Tibial artery (tissue), 4 donors: Measurements from ENCODE around the gene C11orf71.

Experiments
- DNase-seq, 2 donors: peaks; one replicate each; pipeline ENCODE4 v3.0.0-alpha.2; 2019
- H3K27ac ChIP-seq, 2 donors: fragments of 200-600 bp; sonication (generic) in 1 of 2; 1 replicate in 1 of 2; 2 replicates in 1 of 2; pipeline ENCODE4 v1.5.1; 2018 to 2019; ENCODE audit warnings: mild to moderate bottlenecking in 1 of 2
- H3K27me3 ChIP-seq, 2 donors: fragments of 200-600 bp; sonication (generic) in 1 of 2; one replicate each; pipeline versions ENCODE4 v1.5.1 to v1.6.0; 2016 to 2019
- H3K36me3 ChIP-seq, 3 donors: fragments of 200-600 bp; sonication (generic) in 2 of 3; one replicate each; pipeline ENCODE4 v1.5.1; 2016 to 2019; ENCODE audit warnings: mild to moderate bottlenecking in 2 of 3
- H3K4me1 ChIP-seq, 4 donors: fragments of 200-600 bp; sonication (generic) in 2 of 4; 1 replicate in 3 of 4; 2 replicates in 1 of 4; pipeline ENCODE4 v1.5.1; 2016 to 2019
- H3K4me3 ChIP-seq, 2 donors: fragments of 200-600 bp; sonication (generic) in 1 of 2; 1 replicate in 1 of 2; 2 replicates in 1 of 2; pipeline ENCODE4 v1.5.1; 2018 to 2019; ENCODE audit warnings: mild to moderate bottlenecking in 2 of 2
- H3K9me3 ChIP-seq, 3 donors: fragments of 200-600 bp; sonication (generic) in 1 of 3; one replicate each; pipeline ENCODE4 v1.5.1; 2016 to 2019
- CTCF ChIP-seq, 2 experiments: fragments of 200-600 bp in 1 of 2; fragments of 450-650 bp in 1 of 2; IDR thresholded peaks; one replicate each; pipeline ENCODE4 v1.5.1; 2017 to 2019; ENCODE audit warnings: antibody characterized with exemption in 2 of 2, mild to moderate bottlenecking in 1 of 2, moderate library complexity in 1 of 2
- intact Hi-C: fragments of 100-400 bp; cut with DNase I; formaldehyde crosslinking; loops from one replicate; pipeline ENCODE4 v1.15.0; 2023; ENCODE audit warnings: low total_unique reads

Gene C11orf71

GRCh38 chr11:114438303-114438702 lies 38.0 kb upstream of the C11orf71 start:
- no peak overlapping the region for H3K4me3 ChIP-seq

GRCh38 chr11:114433376-114433775 lies 33.1 kb upstream of the C11orf71 start:
- Histone ChIP-seq H3K27me3 (no peaks in the 10 kb centered on the region), H3K9me3 (no peaks in the 10 kb centered on the region), H3K4me3 (no peak overlapping the region), H3K27ac (no peak overlapping the region), H3K4me1 (no peaks in the 10 kb centered on the region), H3K36me3 (no peaks in the 10 kb centered on the region)
- no peak for TF ChIP-seq CTCF (IDR thresholded peaks at IDR 0.05)
- intact Hi-C loops, result no loop called here
- DNase-seq, result no peak

More at GRCh38 chr11:114438303-114438702, 38.0 kb upstream of the C11orf71 start:
- Histone ChIP-seq H3K27ac (no peak overlapping the region), H3K4me1 (peaks cover 0 to 35% (median 10%) of the 10 kb centered on the region in 4 donors), H3K27me3 (no peaks in the 10 kb centered on the region), H3K9me3 (no peaks in the 10 kb centered on the region), H3K36me3 (no peaks in the 10 kb centered on the region)
- no peak for DNase-seq
- intact Hi-C loops, result loop anchor here (5.0 kb wide), 1 partner anchor 36 kb away; the partner anchor contains the start of genes C11orf71 and RBM7
- no peak for TF ChIP-seq CTCF (IDR thresholded peaks at IDR 0.05)

- no peak for TF ChIP-seq CTCF (IDR thresholded peaks at IDR 0.05)
- H3K4me1 ChIP-seq, result no peaks in the 10 kb centered on the region
- no peaks in the 10 kb centered on the region for H3K36me3 ChIP-seq
- intact Hi-C loops, result no loop called here
- H3K4me3 ChIP-seq, result no peak overlapping the region
- no peak for DNase-seq
- no peaks in the 10 kb centered on the region for H3K27me3 ChIP-seq
- H3K27ac ChIP-seq, result no peak overlapping the region
- H3K9me3 ChIP-seq, result no peaks in the 10 kb centered on the region
Observed at GRCh38 chr11:114432893-114433292, 32.6 kb upstream of the C11orf71 start.

- intact Hi-C loops, result no loop called here
- Histone ChIP-seq H3K4me1 (no peaks in the 10 kb centered on the region), H3K4me3 (no peak overlapping the region), H3K36me3 (peaks cover 0 to 6% (median 0%) of the 10 kb centered on the region in 3 donors), H3K27ac (no peak overlapping the region), H3K9me3 (no peaks in the 10 kb centered on the region), H3K27me3 (no peaks in the 10 kb centered on the region)
- no peak for DNase-seq
- TF ChIP-seq CTCF (IDR thresholded peaks at IDR 0.05), result no peak
Observed at GRCh38 chr11:114430290-114430689, 30.0 kb upstream of the C11orf71 start.

GRCh38 chr11:114426280-114426679 lies 26.0 kb upstream of the C11orf71 start:
- Histone ChIP-seq H3K36me3 (peaks cover 0 to 10% (median 0%) of the 10 kb centered on the region in 3 donors), H3K9me3 (no peaks in the 10 kb centered on the region), H3K27ac (no peak overlapping the region), H3K4me1 (no peaks in the 10 kb centered on the region), H3K4me3 (no peak overlapping the region), H3K27me3 (no peaks in the 10 kb centered on the region)
- no peak for TF ChIP-seq CTCF (IDR thresholded peaks at IDR 0.05)
- no peak for DNase-seq
- intact Hi-C loops, result no loop called here

- intact Hi-C loops, result no loop called here
- no peak overlapping the region for H3K27ac ChIP-seq
- DNase-seq, result no peak
- H3K36me3 ChIP-seq, result peaks cover 0 to 11% (median 5%) of the 10 kb centered on the region in 3 donors
- TF ChIP-seq CTCF (IDR thresholded peaks at IDR 0.05), result no peak
- no peaks in the 10 kb centered on the region for H3K27me3 ChIP-seq
- H3K4me1 ChIP-seq, result no peaks in the 10 kb centered on the region
- no peak overlapping the region for H3K4me3 ChIP-seq
- H3K9me3 ChIP-seq, result no peaks in the 10 kb centered on the region
Observed at GRCh38 chr11:114416441-114416961, 16.2 kb upstream of the C11orf71 start.
